ENCODE measurements around the gene ENTR1.

ENTR1 gene

GRCh38 chr9:136398286-136398685, 12.1 kb downstream of the ENTR1 start:
- in situ Hi-C loops (cut with MboI; ENCODE audit: low sequenced_read_pairs) = no loop called here

GRCh38 chr9:136397643-136398042, 12.8 kb downstream of the ENTR1 start:
- in situ Hi-C loops (cut with MboI; ENCODE audit: low sequenced_read_pairs) = no loop called here

GRCh38 chr9:136396219-136396515, 14.2 kb downstream of the ENTR1 start:
- in situ Hi-C loops (cut with MboI; ENCODE audit: low sequenced_read_pairs) = no loop called here

- in situ Hi-C loops (cut with MboI; ENCODE audit: low sequenced_read_pairs) = no loop called here
Measured at GRCh38 chr9:136395345-136396218, 14.8 kb downstream of the ENTR1 start.

GRCh38 chr9:136395020-136395340, 15.4 kb downstream of the ENTR1 start:
- in situ Hi-C loops (cut with MboI; ENCODE audit: low sequenced_read_pairs) = no loop called here

GRCh38 chr9:136394312-136395019, 15.9 kb downstream of the ENTR1 start:
- in situ Hi-C loops (cut with MboI; ENCODE audit: low sequenced_read_pairs) = no loop called here

- in situ Hi-C loops (cut with MboI; ENCODE audit: low sequenced_read_pairs) = no loop called here
Measured at GRCh38 chr9:136393531-136393930, 16.9 kb downstream of the ENTR1 start.

GRCh38 chr9:136392538-136393449, 17.6 kb downstream of the ENTR1 start:
- in situ Hi-C loops (cut with MboI; ENCODE audit: low sequenced_read_pairs) = no loop called here

- in situ Hi-C loops (cut with MboI; ENCODE audit: low sequenced_read_pairs) = no loop called here
Measured at GRCh38 chr9:136391737-136392537, 18.5 kb downstream of the ENTR1 start.

GRCh38 chr9:136389396-136389795, 21.0 kb downstream of the ENTR1 start:
- in situ Hi-C loops (cut with MboI; ENCODE audit: low sequenced_read_pairs) = no loop called here

GRCh38 chr9:136387217-136387616, 23.2 kb downstream of the ENTR1 start:
- in situ Hi-C loops (cut with MboI; ENCODE audit: low sequenced_read_pairs) = no loop called here

- in situ Hi-C loops (cut with MboI; ENCODE audit: low sequenced_read_pairs) = no loop called here
Measured at GRCh38 chr9:136386018-136386417, 24.4 kb downstream of the ENTR1 start.

- in situ Hi-C loops (cut with MboI; ENCODE audit: low sequenced_read_pairs) = no loop called here
Measured at GRCh38 chr9:136385015-136385414, 25.4 kb downstream of the ENTR1 start.

GRCh38 chr9:136383436-136383835, 27.0 kb downstream of the ENTR1 start:
- in situ Hi-C loops (cut with MboI; ENCODE audit: low sequenced_read_pairs) = no loop called here

- in situ Hi-C loops (cut with MboI; ENCODE audit: low sequenced_read_pairs) = no loop called here
Measured at GRCh38 chr9:136381966-136382513, 28.4 kb downstream of the ENTR1 start.

- in situ Hi-C loops (cut with MboI; ENCODE audit: low sequenced_read_pairs) = no loop called here
Measured at GRCh38 chr9:136381311-136381710, 29.1 kb downstream of the ENTR1 start.

- in situ Hi-C loops (cut with MboI; ENCODE audit: low sequenced_read_pairs) = no loop called here
Measured at GRCh38 chr9:136380381-136380780, 30.0 kb downstream of the ENTR1 start.

- in situ Hi-C loops (cut with MboI; ENCODE audit: low sequenced_read_pairs) = no loop called here
Measured at GRCh38 chr9:136379891-136380290, 30.5 kb downstream of the ENTR1 start.

- in situ Hi-C loops (cut with MboI; ENCODE audit: low sequenced_read_pairs) = no loop called here
Measured at GRCh38 chr9:136379401-136379800, 31.0 kb downstream of the ENTR1 start.

GRCh38 chr9:136379003-136379287, 31.5 kb downstream of the ENTR1 start:
- in situ Hi-C loops (cut with MboI; ENCODE audit: low sequenced_read_pairs) = no loop called here
